ENCODE measurements around the gene KANSL1. TPM values are rescaled to one million over a fixed set of nuclear protein-coding genes. Genes with fewer than 3 reads are reported as not detected.

KANSL1 gene
- total RNA-seq, 3 donors from 2014 or later = 59.5 to 142 (median 111) TPM

DNA sequence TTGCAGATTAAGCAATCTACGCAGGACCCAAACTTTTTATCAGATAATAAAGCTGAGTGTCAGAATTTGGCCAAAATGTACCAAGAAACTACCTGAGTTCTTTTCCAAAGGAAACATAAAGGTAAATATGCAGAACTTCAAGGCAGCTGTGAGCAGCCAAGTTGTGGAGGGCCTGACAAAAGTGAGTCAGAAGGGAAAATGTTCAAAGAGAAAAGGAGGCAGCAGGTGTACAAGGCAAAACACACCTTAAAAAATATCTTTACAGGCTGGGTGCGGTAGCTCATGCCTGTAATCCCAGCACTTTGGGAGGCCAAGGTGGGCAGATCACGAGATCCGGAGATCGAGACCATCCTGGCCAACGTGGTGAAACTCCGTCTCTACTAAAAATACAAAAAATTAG is 7.0 kb upstream of the KANSL1 start:
- no peak overlapping the region for H3K4me3 ChIP-seq
- no peaks in the 10 kb centered on the region for H3K27me3 ChIP-seq
- H3K27ac ChIP-seq = no peak overlapping the region
- H3K36me3 ChIP-seq = no peaks in the 10 kb centered on the region
- TF ChIP-seq POLR2A (IDR thresholded peaks at IDR 0.05) (no peak), POLR2AphosphoS5 (IDR thresholded peaks at IDR 0.05) (no peak)
- TF ChIP-seq, protein P1, sequence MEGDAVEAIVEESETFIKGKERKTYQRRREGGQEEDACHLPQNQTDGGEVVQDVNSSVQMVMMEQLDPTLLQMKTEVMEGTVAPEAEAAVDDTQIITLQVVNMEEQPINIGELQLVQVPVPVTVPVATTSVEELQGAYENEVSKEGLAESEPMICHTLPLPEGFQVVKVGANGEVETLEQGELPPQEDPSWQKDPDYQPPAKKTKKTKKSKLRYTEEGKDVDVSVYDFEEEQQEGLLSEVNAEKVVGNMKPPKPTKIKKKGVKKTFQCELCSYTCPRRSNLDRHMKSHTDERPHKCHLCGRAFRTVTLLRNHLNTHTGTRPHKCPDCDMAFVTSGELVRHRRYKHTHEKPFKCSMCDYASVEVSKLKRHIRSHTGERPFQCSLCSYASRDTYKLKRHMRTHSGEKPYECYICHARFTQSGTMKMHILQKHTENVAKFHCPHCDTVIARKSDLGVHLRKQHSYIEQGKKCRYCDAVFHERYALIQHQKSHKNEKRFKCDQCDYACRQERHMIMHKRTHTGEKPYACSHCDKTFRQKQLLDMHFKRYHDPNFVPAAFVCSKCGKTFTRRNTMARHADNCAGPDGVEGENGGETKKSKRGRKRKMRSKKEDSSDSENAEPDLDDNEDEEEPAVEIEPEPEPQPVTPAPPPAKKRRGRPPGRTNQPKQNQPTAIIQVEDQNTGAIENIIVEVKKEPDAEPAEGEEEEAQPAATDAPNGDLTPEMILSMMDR (IDR thresholded peaks at IDR 0.05) = no peak
- intact Hi-C loops (cut with DNase I; ENCODE audit: low total_unique reads) = no loop called here
- no peaks in the 10 kb centered on the region for H3K9me3 ChIP-seq
- H3K4me1 ChIP-seq = peaks cover 0 to under 1% of the 10 kb centered on the region in 2 donors
- no peak for DNase-seq (ENCODE audit: low spot score in 2 of 2)

DNA sequence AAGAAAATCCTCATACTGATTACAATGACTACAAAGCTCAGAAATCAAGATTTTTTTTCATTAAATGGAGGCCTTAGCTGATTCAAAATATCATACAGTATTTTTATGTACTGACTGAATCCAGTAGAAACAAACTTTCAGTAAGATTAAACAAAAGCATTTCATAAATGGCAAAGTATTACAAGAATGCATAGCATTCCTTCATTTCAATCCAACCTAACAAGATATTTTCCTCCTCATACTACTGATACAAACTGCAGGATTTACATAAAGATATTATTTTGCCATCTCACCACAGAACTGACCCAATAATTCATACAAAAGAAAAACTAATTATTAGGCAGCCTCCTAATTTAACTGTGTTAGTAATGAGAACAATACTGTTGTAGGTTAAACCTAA is 6.2 kb upstream of the KANSL1 start:
- TF ChIP-seq, protein P1 (IDR thresholded peaks at IDR 0.05) = no peak
- TF ChIP-seq POLR2AphosphoS5 (IDR thresholded peaks at IDR 0.05) (no peak), POLR2A (IDR thresholded peaks at IDR 0.05) (no peak)
- H3K9me3 ChIP-seq = no peaks in the 10 kb centered on the region
- intact Hi-C loops (cut with DNase I; ENCODE audit: low total_unique reads) = no loop called here

DNA sequence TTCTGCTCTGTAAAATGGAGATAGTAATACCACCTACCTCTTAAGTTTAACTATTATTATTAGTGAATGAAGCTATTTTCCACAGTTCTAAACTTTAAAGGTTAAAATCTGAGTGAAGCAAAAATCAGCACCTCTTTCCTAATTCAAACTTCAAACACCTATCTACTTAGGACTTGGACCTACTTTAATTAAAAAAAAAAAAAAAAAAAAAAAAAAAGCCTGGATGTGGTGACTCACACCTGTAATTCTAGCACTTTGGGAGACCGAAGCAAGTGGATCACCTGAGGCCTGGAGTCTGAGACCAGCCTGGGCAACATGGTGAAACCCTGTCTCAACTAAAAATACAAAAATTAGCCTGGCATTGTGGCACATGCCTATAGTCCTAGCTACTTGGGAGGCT is 5.0 kb upstream of the KANSL1 start:
- intact Hi-C loops (cut with DNase I; ENCODE audit: low total_unique reads) = no loop called here
- TF ChIP-seq POLR2A (IDR thresholded peaks at IDR 0.05) (no peak), POLR2AphosphoS5 (IDR thresholded peaks at IDR 0.05) (no peak)
- TF ChIP-seq, protein P1 (IDR thresholded peaks at IDR 0.05) = no peak

More for the DNA sequence above, 6.2 kb upstream of the KANSL1 start:
- Histone ChIP-seq H3K36me3 (no peaks in the 10 kb centered on the region), H3K4me3 (no peak overlapping the region), H3K27me3 (no peaks in the 10 kb centered on the region), H3K27ac (no peak overlapping the region), H3K4me1 (peaks cover 0 to 9% of the 10 kb centered on the region in 2 donors)
- no peak for DNase-seq (ENCODE audit: low spot score in 2 of 2)

DNA sequence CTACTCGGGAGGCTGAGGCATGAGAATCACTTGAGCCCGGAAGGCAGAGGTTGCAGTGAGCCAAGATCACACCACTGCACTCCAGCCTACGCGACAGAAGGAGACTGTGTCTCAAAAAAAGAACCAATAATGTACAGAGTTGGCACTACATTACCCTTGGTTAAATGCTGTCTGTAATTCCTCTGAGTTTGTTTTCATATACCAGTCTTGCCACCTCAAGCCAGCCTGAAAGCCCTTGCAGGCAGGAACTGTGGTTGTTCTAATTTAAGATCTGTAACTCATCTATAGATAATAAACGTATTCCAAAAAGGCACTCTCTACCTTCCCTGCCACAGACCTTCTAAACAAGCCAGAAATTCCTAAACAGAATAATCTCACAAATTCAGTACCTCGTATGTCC is 4.3 kb upstream of the KANSL1 start:
- H3K4me1 ChIP-seq = peaks cover 0 to 9% of the 10 kb centered on the region in 2 donors

More for the DNA sequence above, 5.0 kb upstream of the KANSL1 start:
- H3K4me3 ChIP-seq = no peak overlapping the region
- no peak overlapping the region for H3K27ac ChIP-seq
- H3K4me1 ChIP-seq = peaks cover 0 to 9% of the 10 kb centered on the region in 2 donors
- no peaks in the 10 kb centered on the region for H3K36me3 ChIP-seq
- no peaks in the 10 kb centered on the region for H3K27me3 ChIP-seq
- no peaks in the 10 kb centered on the region for H3K9me3 ChIP-seq
- no peak for DNase-seq (ENCODE audit: low spot score in 2 of 2)

DNA sequence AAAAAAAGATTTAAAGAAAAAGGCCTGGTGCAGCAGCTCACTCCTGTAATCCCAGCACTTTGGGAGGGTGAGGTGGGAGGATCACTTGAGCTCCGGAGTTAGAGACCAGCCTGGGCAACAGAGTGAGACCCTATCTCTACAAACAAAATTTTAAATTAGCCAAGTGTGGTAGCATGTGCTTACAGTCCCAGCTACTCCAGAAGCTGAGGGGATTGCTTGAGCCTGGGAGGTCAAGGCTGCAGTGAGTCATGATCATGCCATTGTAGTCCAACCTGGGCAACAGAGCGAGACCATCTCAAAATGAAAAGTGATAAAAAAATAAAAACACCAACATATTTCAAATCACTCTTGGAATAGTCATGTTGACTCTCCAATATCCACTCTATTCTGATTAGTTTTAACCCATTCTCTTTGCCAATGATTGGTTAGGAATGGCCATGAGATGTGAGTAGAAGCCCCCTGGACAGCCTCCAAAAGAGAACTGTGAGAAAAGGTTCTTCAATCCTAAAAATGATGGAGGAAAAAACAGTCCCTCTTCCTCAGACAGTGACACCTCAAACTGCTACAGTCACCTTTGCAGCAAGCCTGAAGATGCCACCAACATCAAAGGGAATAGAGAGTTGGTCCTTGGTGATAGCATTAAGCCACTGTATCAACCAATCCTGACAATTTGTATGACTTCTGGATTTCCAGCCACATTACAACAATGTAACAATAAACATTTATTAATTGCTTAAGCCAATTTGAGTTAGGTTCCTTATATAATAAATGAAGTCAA is 2.9 kb upstream of the KANSL1 start:
- DNase-seq (ENCODE audit: low spot score in 2 of 2) = no peak
- Histone ChIP-seq H3K9me3 (no peaks in the 10 kb centered on the region), H3K27me3 (no peaks in the 10 kb centered on the region), H3K4me3 (no peak overlapping the region), H3K4me1 (peaks cover 0 to 9% of the 10 kb centered on the region in 2 donors), H3K36me3 (no peaks in the 10 kb centered on the region), H3K27ac (no peak overlapping the region)
- intact Hi-C loops (cut with DNase I; ENCODE audit: low total_unique reads) = no loop called here
- TF ChIP-seq POLR2AphosphoS5 (IDR thresholded peaks at IDR 0.05) (no peak), POLR2A (IDR thresholded peaks at IDR 0.05) (no peak)
- TF ChIP-seq, protein P1 (IDR thresholded peaks at IDR 0.05) = no peak

More for the DNA sequence above, 4.3 kb upstream of the KANSL1 start:
- H3K27me3 ChIP-seq = no peaks in the 10 kb centered on the region
- H3K36me3 ChIP-seq = no peaks in the 10 kb centered on the region
- intact Hi-C loops (cut with DNase I; ENCODE audit: low total_unique reads) = no loop called here
- no peak overlapping the region for H3K4me3 ChIP-seq
- TF ChIP-seq, protein P1 (IDR thresholded peaks at IDR 0.05) = no peak
- no peak for TF ChIP-seq POLR2A (IDR thresholded peaks at IDR 0.05)
- no peak for TF ChIP-seq POLR2AphosphoS5 (IDR thresholded peaks at IDR 0.05)
- no peak overlapping the region for H3K27ac ChIP-seq
- H3K9me3 ChIP-seq = no peaks in the 10 kb centered on the region
- DNase-seq (ENCODE audit: low spot score in 2 of 2) = no peak
